Limb (tissue), 2 donors: Measurements from ENCODE around the gene TRIM41.
"Not testable (repeated sequence)": the region's sequence is repeated elsewhere in the genome, so short reads cannot be mapped to it uniquely, and the experiment has no call there.

Experiments used
- DNase-seq, 2 donors: peaks; one replicate each; pipeline ENCODE4 v3.0.0-alpha.2; 2016; ENCODE audit errors: extremely low spot score in 2 of 2

TRIM41 gene

DNA sequence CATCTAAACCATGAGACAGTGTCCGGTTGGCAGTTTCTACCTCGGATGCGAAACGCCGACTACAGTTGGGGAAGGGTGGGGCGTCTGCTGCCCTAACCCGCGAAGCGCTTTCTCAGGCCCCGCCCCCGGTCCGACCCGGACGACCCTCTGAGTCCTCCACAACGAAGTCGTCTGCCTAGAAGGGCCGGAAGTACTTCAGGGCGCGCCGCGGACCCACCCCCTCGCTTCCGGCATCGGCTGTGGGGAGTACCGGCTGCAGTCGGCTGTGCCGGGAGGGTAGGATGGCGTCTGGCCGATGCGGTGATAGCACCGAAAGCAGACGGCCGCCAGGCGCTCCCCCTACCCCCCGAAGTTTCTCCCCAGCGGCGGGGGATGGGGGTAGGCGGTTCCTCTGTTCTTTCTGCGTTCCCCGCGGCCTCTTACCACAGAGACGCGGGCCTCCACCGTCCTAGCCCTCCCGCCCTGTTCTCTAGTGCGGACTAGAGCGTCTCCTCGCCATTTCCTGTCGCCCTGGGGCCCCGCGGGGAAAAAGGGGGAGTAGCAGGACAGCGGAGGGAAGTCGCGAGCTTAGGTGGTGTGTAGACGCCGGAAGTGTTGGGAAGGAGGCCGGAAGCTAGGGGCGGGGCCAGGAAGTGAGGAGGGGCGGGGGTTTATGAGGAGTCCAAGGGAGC, at the start of gene TRIM41:
TSS of gene TRIM41 (plus strand) at position 224 of the 671 bp plus-strand sequence. CDS start 719 bp downstream, outside the sequence.
- DNase-seq = peak; percentile 98

DNA sequence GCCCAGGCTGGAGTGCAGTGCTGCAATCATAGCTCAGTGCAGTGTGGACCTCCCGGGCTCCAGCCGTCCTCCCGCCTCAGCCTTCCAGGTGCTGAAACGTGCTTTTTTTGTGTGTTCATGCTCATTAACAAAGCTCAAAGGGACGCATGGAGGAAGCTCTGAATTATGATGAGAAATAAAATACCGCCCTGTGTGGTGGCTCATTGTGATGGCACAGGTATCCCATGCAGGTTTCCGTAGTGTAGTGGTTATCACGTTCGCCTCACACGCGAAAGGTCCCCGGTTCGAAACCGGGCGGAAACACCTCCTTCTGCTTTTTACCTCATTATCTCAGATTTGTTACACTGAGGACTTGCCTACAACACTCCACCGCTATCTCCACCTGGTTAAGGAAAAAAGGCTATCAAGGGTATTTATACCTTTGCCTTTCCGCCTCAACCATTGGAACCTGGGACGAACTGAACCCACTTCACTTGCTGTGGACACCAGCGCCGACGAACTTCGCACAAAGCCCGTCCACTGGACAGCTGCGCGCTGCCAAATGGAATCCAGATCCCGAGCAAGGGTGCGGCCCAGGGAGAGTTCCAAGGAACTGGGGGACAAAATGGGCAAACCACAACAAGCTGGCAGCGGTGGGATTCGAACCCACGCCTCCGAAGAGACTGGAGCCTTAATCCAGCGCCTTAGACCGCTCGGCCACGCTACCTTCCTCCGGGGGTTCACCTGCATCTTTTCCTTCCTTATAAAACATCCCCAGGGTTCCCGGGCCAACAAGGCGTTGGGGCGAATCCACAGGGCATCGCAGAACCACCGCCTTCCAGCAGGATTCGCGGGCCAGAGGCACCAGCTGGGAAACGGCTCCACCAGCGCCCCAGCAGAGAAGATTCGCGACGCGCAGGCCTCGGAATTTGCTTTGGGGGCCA, 49.4 kb upstream of the TRIM41 start:
- DNase-seq = no peak

DNA sequence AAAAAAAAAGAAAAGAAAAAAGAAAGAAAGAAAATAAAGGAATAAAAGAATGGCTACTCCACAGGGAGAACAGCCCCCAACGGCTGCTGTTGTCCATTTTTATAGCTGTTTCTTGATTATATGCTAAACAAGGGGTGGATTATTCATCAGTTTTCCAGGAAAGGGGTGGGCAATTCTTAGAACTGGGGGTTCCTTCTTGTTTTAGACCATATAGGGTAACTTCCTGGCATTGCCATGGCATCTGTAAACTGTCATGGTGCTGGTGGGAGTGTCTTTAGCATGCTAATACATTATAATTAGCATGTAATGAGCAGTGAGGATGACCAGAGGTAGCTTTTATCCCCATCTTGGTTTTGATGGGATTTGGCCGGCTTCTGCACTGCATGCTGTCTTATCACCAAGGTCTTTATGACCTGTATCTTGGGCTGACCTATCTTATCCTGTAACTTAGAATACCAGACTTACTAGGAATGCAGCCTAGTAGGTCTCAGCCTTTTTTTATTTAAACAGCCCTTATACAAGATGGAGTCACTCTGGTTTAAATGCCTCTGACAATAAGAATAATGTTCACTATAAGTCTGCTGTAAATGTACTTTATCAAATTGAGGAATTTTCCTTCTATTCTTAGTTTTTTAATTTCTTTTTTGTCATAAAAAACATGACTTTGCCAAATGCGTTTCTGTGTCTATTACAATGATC, 46.7 kb upstream of the TRIM41 start:
- no peak for DNase-seq

DNA sequence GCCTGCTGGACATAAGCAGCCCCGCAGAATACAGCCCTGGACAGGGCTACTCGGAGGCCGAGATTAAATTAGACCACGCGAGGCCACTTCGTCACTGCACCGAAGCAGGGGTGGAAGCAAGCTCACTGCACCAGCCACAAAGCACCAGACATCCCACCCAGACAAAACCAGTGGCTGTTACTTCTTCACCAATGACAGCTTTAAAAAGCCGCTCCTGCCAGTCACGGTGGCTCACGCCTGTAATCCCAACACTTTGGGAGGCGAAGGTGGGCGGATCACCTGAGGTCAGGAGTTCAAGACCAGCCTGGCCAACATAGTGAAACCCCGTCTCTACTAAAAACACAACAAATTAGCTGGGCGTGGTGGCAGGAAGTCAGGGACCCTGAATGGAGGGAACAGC, 45.5 kb upstream of the TRIM41 start:
- not testable (repeated sequence) for DNase-seq

DNA sequence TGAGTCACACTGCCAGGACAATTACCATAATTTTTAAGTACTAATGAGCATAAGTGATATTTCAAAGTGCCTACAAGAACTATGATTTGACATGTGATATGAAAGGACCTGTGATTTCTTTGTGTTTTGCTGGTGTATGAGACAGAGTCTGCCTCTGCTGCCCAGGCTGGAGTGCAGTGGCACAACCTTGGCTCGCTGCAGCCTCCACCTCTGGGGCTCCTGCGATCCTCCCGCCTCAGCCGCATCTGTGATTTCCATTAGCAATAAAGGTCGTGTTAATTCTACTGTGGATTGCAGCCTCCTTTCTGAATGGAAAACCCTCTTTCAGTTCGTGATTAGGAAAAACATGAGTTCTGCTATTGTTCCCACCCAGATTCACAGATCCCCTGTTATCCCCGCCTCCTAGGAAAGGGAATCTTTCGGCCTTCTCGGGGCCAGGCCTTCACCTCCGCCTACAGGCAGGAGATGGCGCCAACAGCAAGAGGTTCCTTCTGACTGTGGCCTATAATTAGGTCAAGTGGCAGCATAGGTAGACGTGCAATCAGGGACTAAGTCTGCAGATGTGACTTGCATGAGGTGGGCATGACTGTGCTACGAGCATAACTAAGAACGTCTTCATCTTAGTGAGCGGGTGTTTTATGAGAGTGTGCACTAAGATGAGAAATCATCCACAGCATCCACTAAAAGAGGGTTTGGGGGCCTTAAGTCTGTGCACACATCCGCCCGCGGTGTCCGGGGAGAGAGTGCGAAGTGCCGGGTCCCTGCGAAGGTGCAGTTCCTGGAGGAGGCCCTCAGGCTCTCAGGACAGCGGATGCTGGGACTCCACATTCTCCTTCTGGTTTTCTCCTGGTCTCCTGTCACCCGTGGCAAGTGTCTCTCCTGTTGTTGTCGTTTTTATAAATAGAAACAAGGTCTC, 41.2 kb upstream of the TRIM41 start:
- DNase-seq = peak in 1 of 2 donors; percentile 56

DNA sequence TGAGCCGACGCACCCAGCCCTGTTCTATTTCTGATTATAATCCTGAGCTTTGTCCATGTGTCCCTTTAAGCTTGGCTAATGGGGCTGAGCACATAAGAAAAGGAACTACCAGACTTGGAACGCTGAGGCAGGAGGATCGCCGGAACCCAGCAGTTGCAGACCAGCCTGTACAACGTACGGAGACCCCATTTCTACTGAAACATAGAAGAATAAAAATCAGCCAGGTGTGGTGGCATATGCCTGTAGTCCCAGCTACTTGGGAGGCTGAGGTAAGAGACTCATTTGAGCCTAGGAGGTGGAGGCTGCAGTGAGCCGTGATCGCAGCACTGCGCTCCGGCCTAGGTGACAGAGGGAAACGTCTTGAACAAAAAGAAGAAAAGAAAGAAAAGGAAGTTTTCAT, 40.4 kb upstream of the TRIM41 start:
- DNase-seq = no peak

DNA sequence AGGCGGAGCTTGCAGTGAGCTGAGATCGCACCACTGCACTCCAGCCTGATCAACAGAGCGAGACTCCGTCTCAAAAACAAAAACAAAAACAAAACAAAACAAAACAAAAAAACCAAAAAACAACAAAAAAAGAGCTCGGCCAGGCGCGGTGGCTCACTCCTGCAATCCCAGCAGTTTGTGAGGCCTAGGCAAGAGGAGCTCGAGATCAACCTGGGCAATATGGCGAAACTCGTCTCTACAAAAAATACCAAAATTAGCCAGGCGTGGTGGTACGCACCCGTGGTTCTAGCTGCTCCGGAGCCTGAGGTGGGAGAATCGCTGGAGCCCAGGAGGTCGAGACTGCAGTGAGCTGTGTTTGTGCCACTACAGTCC, 38.2 kb upstream of the TRIM41 start:
- DNase-seq = peak in 1 of 2 donors; percentile 24

DNA sequence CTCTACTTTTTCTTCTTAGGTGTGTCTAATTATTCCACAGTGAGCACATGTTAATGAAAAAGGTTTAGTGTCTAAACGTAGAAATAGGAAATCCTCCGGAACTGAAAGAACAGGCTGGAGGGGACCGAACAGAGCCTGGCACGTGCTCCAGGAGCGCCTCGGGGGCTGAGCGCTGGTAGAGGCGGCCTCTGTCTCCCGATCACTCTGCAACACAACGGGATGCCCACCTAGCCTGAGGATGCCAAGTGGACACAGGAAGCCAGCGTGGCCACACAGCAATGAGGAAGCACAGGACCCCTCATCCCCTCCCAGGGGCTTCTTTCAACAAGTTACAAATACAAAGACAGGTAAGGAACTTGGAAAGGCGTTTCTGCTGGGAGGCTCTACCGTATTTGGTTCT, 37.5 kb upstream of the TRIM41 start:
- peak in 1 of 2 donors; percentile 20 for DNase-seq

DNA sequence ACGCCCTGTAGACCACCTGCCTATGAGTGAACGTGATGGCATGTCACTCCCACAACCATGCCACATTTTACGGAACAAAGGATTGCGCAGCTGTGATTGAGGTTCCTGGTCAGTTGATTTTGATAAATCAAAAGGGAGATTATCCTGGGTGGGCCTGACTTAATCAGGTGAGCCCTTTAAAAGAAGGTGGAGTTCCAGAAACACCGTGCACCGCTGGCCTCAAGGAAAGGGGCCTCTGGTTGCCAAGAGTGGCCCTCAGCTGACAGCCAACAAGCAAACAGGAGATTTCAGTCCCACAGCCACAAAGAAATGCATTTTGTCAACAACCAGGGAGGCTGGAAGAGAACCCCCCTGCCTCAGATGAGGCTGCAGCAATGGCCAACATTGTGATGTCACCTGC, 37.1 kb upstream of the TRIM41 start:
- no peak for DNase-seq

DNA sequence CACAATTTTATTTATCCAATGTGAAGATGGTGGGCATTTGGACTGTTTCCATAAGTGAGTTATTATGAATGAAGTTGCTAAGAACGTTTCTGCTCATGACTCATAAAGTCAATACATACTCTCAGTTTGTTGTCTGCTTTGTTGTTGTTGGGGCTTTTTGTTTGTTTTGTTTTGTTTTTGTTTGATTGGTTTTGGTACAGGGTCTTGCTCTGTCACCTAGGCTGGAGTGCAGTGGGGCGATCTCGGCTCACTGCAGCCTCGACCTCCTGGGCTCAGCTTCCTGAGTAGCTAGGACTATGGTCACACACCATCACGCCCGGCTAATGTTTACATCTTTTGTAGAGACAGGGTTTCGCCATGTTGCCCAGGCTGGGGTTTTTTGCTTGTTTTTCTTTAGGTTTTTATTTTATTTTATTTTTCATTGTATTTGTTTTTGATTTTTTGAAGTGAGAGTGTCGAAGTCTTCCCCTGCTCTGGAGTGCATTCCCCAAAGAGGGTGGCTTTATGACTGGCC, 36.0 kb upstream of the TRIM41 start:
- no peak for DNase-seq

DNA sequence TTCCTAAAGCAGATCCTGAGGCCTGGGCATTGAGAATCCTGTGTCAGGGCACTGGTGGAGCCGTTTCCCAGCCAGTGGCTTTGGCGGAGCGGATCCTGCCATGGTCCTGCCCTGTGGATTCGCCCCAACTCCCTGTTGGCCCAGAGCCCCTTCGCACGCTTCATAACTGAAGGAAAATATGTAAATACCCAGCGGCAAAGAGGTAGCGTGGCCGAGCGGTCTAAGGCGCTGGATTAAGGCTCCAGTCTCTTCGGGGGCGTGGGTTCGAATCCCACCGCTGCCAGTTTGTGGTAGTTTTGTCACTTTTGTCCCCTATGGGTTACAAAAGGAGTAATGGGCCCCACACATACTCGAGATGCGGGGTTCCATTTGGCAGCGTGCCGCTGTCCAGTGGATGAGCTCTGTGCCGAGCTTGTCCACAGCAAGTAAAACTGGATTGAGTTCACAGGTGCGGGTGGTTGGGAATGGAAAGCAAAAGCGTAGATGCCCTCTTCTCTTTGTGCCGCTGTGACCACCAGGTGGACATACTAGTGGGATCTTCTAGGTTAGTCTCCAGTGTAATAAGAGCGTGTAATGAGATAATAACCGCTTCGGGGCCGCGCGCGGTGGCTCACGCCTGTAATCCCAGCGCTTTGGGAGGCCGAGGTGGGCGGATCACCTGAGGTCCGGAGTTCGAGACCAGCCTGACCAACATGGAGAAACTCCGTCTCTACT, 35.4 kb upstream of the TRIM41 start:
- peak in 1 of 2 donors; percentile 84 for DNase-seq

DNA sequence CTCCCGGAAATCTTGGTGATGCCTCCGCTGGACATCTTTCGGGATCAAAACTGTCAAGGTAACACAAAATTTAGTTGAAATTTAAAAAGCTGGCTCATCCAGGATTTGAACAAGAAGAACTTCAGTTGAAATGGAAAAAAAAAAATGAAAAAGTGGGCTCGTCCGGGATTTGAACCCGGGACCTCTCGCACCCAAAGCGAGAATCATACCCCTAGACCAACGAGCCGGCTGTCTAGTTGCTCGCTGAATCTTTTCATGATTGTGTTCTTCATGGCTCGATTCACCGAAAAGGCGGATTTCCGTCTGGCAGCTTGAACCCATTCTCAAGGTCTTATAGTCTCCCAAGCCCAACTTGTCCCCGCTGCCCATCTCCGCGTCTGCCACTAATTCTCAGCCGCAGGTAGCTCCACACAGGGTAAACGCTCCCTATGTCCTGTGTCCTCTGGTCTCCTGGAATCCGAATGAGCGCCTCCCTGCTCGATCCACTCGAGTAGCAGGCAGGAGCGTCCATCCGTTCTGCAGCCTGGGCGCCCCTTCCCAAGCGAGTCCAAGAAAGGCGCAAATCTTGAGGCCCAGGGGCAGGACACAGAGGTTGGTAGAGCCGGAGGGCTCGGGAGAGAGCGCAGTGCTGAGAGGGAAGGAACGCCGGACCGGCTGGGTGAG, 34.2 kb upstream of the TRIM41 start:
- DNase-seq = peak; percentile 82 to 88

DNA sequence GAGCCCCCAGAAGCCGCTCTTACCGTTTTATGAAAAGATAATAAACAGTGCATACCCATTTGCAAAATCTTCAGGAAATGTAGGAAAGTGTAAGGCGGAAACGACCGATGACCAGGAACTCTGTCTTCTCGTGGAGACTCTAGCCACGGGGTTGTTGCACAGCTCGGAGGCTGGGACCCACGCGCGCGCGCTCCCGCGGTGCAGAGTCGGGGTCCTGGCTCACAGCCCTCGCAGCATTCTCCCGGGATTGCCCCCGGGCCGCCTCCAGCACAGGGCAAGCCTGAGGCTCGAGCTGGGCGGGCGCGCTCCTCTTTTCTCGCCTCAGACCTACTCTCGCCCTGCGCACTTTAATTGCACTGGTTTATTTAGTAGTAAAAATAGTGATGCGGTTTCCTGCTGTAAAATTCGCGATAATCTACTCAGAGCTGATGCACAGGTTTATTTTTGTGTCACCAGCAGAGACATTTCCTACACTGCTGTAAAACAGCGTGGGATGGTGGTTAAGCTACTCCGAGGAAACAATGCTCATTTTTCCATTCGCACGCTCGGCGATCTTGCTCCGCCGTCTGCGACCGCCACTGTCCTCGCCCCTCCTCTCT, 33.6 kb upstream of the TRIM41 start:
- peak in 1 of 2 donors; percentile 69 for DNase-seq

DNA sequence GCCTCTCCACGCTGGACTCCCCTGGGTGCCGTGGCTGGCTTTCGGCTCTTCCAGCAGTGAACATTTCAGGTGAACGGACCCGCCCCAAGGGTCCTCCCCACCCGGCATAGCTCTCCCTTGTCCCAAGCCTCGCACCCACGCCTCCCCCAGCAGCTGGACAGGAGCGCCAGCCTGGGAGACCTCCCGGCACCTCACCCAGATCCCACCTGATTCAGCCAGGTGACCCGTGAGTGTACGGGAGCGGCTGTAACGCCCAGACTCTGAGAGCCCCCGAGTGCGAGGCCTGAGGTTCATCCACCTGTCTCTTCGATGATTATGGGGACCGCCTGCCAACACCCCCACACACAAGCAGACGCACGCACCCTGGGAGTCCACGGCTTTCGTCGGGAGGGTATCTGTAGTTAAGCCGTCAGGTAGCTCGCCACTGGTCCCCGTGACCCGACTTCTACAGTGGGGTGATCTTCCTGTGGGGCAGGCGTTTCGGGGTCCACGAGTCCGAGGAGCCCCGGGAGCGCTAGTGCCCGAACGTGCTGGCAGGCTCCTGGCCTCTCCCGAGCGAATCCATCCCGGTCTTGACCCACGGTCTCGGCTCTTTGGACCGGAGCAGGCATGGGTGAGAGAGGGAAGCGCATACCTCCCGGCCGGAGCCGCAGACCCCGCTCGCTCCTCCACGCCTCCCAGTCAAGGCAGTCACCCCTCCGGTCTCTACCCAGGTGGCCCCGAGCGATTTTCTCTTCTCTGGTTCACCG, 32.9 kb upstream of the TRIM41 start:
- peak in 1 of 2 donors; percentile 54 for DNase-seq

DNA sequence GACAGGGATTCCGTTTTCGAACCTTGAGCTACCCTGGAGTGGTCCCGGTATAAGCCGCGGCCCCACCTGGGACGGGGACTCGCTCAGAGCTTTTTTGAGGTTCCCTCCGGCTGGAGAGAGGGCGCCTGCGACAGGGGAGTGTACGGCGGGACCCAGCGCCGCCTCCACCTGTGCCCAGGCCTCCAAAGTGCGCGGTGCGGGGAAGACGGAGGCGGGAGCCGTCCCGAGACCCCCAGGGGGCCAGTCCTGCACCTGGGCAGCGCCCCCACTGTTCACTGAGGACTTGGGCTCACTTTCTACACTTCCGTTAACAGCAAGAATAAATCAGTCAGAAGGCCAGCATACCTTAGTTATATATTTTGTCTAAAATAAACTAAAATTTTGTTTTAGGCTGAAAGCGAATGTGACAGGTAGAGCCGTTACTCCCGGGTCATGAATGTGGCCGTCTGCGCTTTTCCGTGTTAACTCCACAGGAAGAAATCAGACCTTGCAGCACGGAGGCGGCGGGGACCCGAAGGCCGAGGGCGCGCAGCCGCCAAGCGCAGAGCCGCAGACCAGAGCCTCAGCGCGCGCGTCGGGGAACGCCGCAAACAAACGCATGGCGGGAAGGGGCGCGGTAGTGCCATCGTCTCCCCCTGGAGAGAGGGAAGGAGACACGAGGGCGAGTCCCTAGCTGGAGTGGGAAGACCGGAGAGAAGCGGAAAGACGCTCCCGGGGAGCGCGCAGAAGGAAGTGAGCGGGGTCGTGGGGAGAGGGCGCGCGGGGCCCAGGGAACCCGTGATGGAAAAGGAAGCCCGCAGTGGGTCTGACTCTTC, 32.2 kb upstream of the TRIM41 start:
- DNase-seq = peak in 1 of 2 donors; percentile 71

DNA sequence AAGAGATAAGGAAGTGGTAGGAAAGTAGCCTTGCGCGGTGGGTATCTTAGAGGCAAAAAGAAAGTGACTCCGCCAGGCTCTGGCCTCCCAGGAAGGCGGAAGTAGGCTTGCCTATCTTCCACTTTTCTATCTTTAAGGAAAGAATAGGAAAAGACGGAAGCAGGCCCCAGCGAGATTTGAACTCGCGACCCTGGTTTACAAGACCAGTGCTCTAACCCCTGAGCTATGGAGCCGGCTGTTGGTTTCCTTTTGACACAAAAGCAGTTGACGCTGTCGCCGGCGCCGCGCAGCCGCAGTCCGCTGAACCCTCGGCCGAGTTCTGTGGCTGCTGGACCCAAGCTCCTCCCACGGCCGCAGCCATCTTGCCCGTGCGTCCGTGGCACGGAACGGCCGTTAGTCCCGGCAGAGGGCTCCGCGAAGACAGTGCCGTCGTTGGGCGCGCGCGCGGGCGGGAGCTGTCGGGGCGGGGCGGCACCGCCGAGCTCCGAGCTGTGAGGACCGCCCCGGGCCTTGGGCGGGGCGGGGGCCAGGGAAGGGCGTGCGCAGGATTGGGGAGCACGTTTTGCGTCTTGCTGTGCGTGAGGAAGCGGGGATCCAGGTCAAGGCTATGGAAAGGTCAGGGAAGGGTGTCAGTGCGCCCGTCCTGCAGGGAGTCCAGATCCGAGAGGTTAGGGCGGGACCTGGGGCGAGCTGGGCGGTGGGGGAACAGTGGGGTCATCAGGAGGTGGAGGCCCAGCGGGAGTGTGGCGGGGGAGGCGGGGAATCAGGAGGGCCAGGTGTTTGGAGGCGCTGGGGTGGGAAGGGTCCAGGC, 31.4 kb upstream of the TRIM41 start:
- DNase-seq = peak; percentile 93 to 99
